ENCODE results near the gene SGCD. TPM values are rescaled to one million over a fixed set of nuclear protein-coding genes. Genes with fewer than 3 reads are reported as not detected.

The SGCD gene
- total RNA-seq, 2 experiments from 2014 or later: not detected

- Histone ChIP-seq H3K4me1 (ENCODE audit: insufficient read depth, low read length) (no peaks in the 10 kb centered on the region), H3K9me3 (ENCODE audit: control insufficient read depth in 1 of 2, insufficient read depth in 1 of 2, low read length in 2 of 2) (no peaks in the 10 kb centered on the region), H3K36me3 (ENCODE audit: insufficient read depth, low read length) (no peaks in the 10 kb centered on the region), H3K27ac (ENCODE audit: low read depth in 1 of 2, low read length in 2 of 2) (no peak overlapping the region), H3K4me3 (ENCODE audit: low read length) (no peak overlapping the region), H3K27me3 (ENCODE audit: control insufficient read depth in 1 of 2, insufficient read depth in 2 of 2, low read length in 2 of 2) (peaks cover 0 to 5% of the 10 kb centered on the region in 2 experiments)
- Mint-ChIP-seq H3K4me1 (ENCODE audit: low read depth) (no peaks in the 10 kb centered on the region), H3K27me3 (peaks cover 64% of the 10 kb centered on the region), H3K9me3 (no peaks in the 10 kb centered on the region), H3K27ac (no peak overlapping the region), H3K36me3 (ENCODE audit: low read depth) (no peaks in the 10 kb centered on the region), H3K4me3 (no peak overlapping the region)
- POLR2A ChIA-PET: no interaction called here
- ATAC-seq (ENCODE audit: poor library complexity): no peak
- intact Hi-C loops (cut with DNase I, micrococcal nuclease): no loop called here
- no peak for TF ChIP-seq CTCF (IDR thresholded peaks at IDR 0.05)
- CTCF ChIA-PET: no interaction called here
- no peak for DNase-seq
Observed at GRCh38 chr5:156590978-156591377, 264.0 kb downstream of the SGCD start.

GRCh38 chr5:156591631-156592030, 264.7 kb downstream of the SGCD start:
- DNase-seq: no peak
- Mint-ChIP-seq H3K9me3 (no peaks in the 10 kb centered on the region), H3K27ac (no peak overlapping the region), H3K27me3 (peaks cover 59% of the 10 kb centered on the region), H3K4me3 (no peak overlapping the region), H3K36me3 (ENCODE audit: low read depth) (no peaks in the 10 kb centered on the region), H3K4me1 (ENCODE audit: low read depth) (no peaks in the 10 kb centered on the region)
- Histone ChIP-seq H3K9me3 (ENCODE audit: control insufficient read depth in 1 of 2, insufficient read depth in 1 of 2, low read length in 2 of 2) (no peaks in the 10 kb centered on the region), H3K4me1 (ENCODE audit: insufficient read depth, low read length) (no peaks in the 10 kb centered on the region), H3K36me3 (ENCODE audit: insufficient read depth, low read length) (no peaks in the 10 kb centered on the region), H3K4me3 (ENCODE audit: low read length) (no peak overlapping the region), H3K27ac (ENCODE audit: low read depth in 1 of 2, low read length in 2 of 2) (no peak overlapping the region), H3K27me3 (ENCODE audit: control insufficient read depth in 1 of 2, insufficient read depth in 2 of 2, low read length in 2 of 2) (peaks cover 0 to 5% of the 10 kb centered on the region in 2 experiments)
- ATAC-seq (ENCODE audit: poor library complexity): no peak
- intact Hi-C loops (cut with DNase I, micrococcal nuclease): no loop called here
- ChIA-PET POLR2A (no interaction called here), CTCF (no interaction called here)
- no peak for TF ChIP-seq CTCF (IDR thresholded peaks at IDR 0.05)

- Histone ChIP-seq H3K4me3 (ENCODE audit: low read length) (no peak overlapping the region), H3K4me1 (ENCODE audit: insufficient read depth, low read length) (no peaks in the 10 kb centered on the region), H3K27ac (ENCODE audit: low read depth in 1 of 2, low read length in 2 of 2) (no peak overlapping the region), H3K9me3 (ENCODE audit: control insufficient read depth in 1 of 2, insufficient read depth in 1 of 2, low read length in 2 of 2) (no peaks in the 10 kb centered on the region), H3K27me3 (ENCODE audit: control insufficient read depth in 1 of 2, insufficient read depth in 2 of 2, low read length in 2 of 2) (peaks cover 0 to 8% of the 10 kb centered on the region in 2 experiments), H3K36me3 (ENCODE audit: insufficient read depth, low read length) (no peaks in the 10 kb centered on the region)
- CTCF ChIA-PET: no interaction called here
- no peaks in the 10 kb centered on the region for H3K9me3 Mint-ChIP-seq
- H3K27ac Mint-ChIP-seq: no peak overlapping the region
- ATAC-seq (ENCODE audit: poor library complexity): no peak
- H3K27me3 Mint-ChIP-seq: peaks cover 44% of the 10 kb centered on the region
- intact Hi-C loops (cut with DNase I, micrococcal nuclease): no loop called here
- no peak for TF ChIP-seq CTCF (IDR thresholded peaks at IDR 0.05)
- POLR2A ChIA-PET: no interaction called here
- no peaks in the 10 kb centered on the region for H3K36me3 Mint-ChIP-seq (ENCODE audit: low read depth)
- no peak for DNase-seq
- H3K4me3 Mint-ChIP-seq: no peak overlapping the region
- no peaks in the 10 kb centered on the region for H3K4me1 Mint-ChIP-seq (ENCODE audit: low read depth)
Observed at GRCh38 chr5:156593546-156593945, 266.6 kb downstream of the SGCD start.

All from CD4-positive, alpha-beta T cell (primary cell).